ENCODE results near the gene EMCN. TPM values are rescaled to one million over a fixed set of nuclear protein-coding genes. Genes with fewer than 3 reads are reported as not detected.

EMCN gene
- total and polyA plus RNA-seq, 2 of the 8 experiments (the other 6 are each of a cell fraction or from before 2014, with no cell fraction given) = not detected

GRCh38 chr4:100391863-100392262 lies 126.0 kb downstream of the EMCN start:
- H3K23me2 ChIP-seq (ENCODE audit: low read depth, low read length) = no peaks in the 10 kb centered on the region
- H3K27me3 ChIP-seq (replicated peaks in 1 of 4; ENCODE audit: control insufficient read depth in 3 of 4, extremely low read depth in 1 of 4, insufficient read depth in 3 of 4, low read length in 3 of 4) = no peaks in the 10 kb centered on the region
- no peak overlapping the region for H3K4ac ChIP-seq (replicated peaks; ENCODE audit: insufficient read length, low read depth, low read length)
- no peaks in the 10 kb centered on the region for H4K20me1 ChIP-seq (replicated peaks in 1 of 2; ENCODE audit: control insufficient read depth in 1 of 2, insufficient read depth in 2 of 2, low read length in 2 of 2)
- no peaks in the 10 kb centered on the region for H3K79me2 ChIP-seq (ENCODE audit: control insufficient read depth in 1 of 2, insufficient read depth in 2 of 2, low read length in 2 of 2)
- H3K9ac ChIP-seq (replicated peaks in 1 of 4; ENCODE audit: extremely low read depth in 1 of 4, low read depth in 3 of 4, low read length in 3 of 4) = no peak overlapping the region
- H3K4me3 ChIP-seq (ENCODE audit: extremely low read depth in 1 of 4, insufficient read depth in 2 of 4, low read depth in 3 of 4, low read length in 4 of 4) = no peak overlapping the region
- H3K79me1 ChIP-seq (ENCODE audit: low read depth, low read length) = no peaks in the 10 kb centered on the region
- H3K27ac ChIP-seq (ENCODE audit: low read depth, low read length) = no peak overlapping the region
- no peaks in the 10 kb centered on the region for H3K4me1 ChIP-seq (replicated peaks in 1 of 4; ENCODE audit: control insufficient read depth in 3 of 4, insufficient read depth in 4 of 4, low read length in 3 of 4)
- no peak overlapping the region for H4K5ac ChIP-seq (ENCODE audit: insufficient read length, low read depth, low read length)
- no peak for DNase-seq (ENCODE audit: low read depth in 1 of 2, low spot score in 2 of 2)
- H2BK20ac ChIP-seq (ENCODE audit: low read length) = no peak overlapping the region
- no peak overlapping the region for H3K14ac ChIP-seq (ENCODE audit: insufficient read length)
- no peak overlapping the region for H3K56ac ChIP-seq (replicated peaks; ENCODE audit: insufficient read length, low read depth, low read length)
- no peak overlapping the region for H4K91ac ChIP-seq (replicated peaks; ENCODE audit: insufficient read length, low read length)
- WGBS, 2 experiments (ENCODE audit: extremely low coverage in 1 of 2, insufficient coverage in 1 of 2, insufficient read length in 1 of 2, insufficient replicate concordance in 2 of 2, low coverage in 1 of 2, low lambda C conversion rate in 2 of 2, missing lambda C conversion rate in 1 of 2) = 88% methylated on average over 1 of the region's 1 CpG; no CpG with 5 or more reads in 1 of the 2 experiments
- no peak overlapping the region for H2BK120ac ChIP-seq (replicated peaks; ENCODE audit: low read depth, low read length)
- H3K4me2 ChIP-seq (ENCODE audit: insufficient read depth in 1 of 2, low read depth in 2 of 2, low read length in 2 of 2) = no peak overlapping the region
- H2AK5ac ChIP-seq (ENCODE audit: low read depth, low read length) = no peak overlapping the region
- no peak overlapping the region for H3K23ac ChIP-seq (ENCODE audit: insufficient read length)
- no peak overlapping the region for H2BK12ac ChIP-seq (ENCODE audit: low read depth, low read length)
- no peaks in the 10 kb centered on the region for H3K36me3 ChIP-seq (ENCODE audit: control insufficient read depth in 2 of 4, insufficient read depth in 4 of 4, low read length in 3 of 4)
- H4K8ac ChIP-seq (ENCODE audit: extremely low read depth, insufficient read depth, low read length) = no peak overlapping the region
- H2AFZ ChIP-seq (ENCODE audit: low read length) = no peak overlapping the region
- FAIRE-seq = no peak
- H3K9me3 ChIP-seq (ENCODE audit: insufficient read depth in 2 of 2, low read depth in 1 of 2, low read length in 1 of 2) = no peaks in the 10 kb centered on the region
- CTCF ChIA-PET (ENCODE audit: partially characterized antibody) = interaction anchor here (0.7 to 1.6 kb wide), 2 partner anchors 19 to 758 kb away, joined by 3 to 5 read pairs; no protein-coding TSS in a partner anchor
- no peak overlapping the region for H2BK15ac ChIP-seq (ENCODE audit: low read length)
- H3K18ac ChIP-seq (ENCODE audit: extremely low read depth, low read length) = no peak overlapping the region
- POLR2A ChIA-PET (ENCODE audit: partially characterized antibody) = no interaction called here
- no peak overlapping the region for H2BK5ac ChIP-seq (ENCODE audit: low read depth, low read length)
- TF ChIP-seq MAX (IDR thresholded peaks at IDR 0.05) (no peak), PHF8 (conservative IDR thresholded peaks at IDR 0.05; ENCODE audit: low read depth, low read length) (no peak), RAD21 (IDR thresholded peaks at IDR 0.05 in 1 of 2, conservative IDR thresholded peaks at IDR 0.05 in 1 of 2; ENCODE audit: low read depth in 2 of 2, low read length in 2 of 2) (no peak), EZH2 (IDR thresholded peaks at IDR 0.05; ENCODE audit: low read depth, low read length, severe bottlenecking) (no peak), TCF12 (IDR thresholded peaks at IDR 0.05; ENCODE audit: low read depth, low read length) (no peak), POLR2A (IDR thresholded peaks at IDR 0.05; ENCODE audit: control extremely low read depth in 1 of 2, low read depth in 2 of 2, low read length in 2 of 2) (no peak), TEAD4 (IDR thresholded peaks at IDR 0.05; ENCODE audit: low read depth, low read length) (no peak), SRF (IDR thresholded peaks at IDR 0.05; ENCODE audit: low read depth, low read length) (no peak), FOSL1 (IDR thresholded peaks at IDR 0.05; ENCODE audit: insufficient read depth, low read depth, low read length) (no peak), SIRT6 (IDR thresholded peaks at IDR 0.05; ENCODE audit: low read length) (no peak), EGR1 (IDR thresholded peaks at IDR 0.05; ENCODE audit: borderline replicate concordance, low read depth, low read length) (no peak), SIX5 (IDR thresholded peaks at IDR 0.05; ENCODE audit: low read depth, low read length) (no peak), HDAC2 (IDR thresholded peaks at IDR 0.05; ENCODE audit: borderline replicate concordance in 1 of 2, low read depth in 2 of 2, low read length in 2 of 2) (no peak), KDM4A (IDR thresholded peaks at IDR 0.05; ENCODE audit: low read depth, low read length, severe bottlenecking) (no peak), RXRA (IDR thresholded peaks at IDR 0.05; ENCODE audit: insufficient read depth, low read depth, low read length) (no peak)
